Parathyroid adenoma (tissue), 2 donors: ENCODE data around the gene PIAS2.
"Not testable (repeated sequence)": the region's sequence is repeated elsewhere in the genome, so short reads cannot be mapped to it uniquely, and the experiment has no call there.

Source experiments
- H2AFZ ChIP-seq: fragments of 300-600 bp; sonication (generic); one replicate; pipeline ENCODE4 v1.7.0; 2017; ENCODE audit warnings: antibody characterized with exemption, mild to moderate bottlenecking
- H3K27ac ChIP-seq: fragments of 300-600 bp; sonication (generic); one replicate; pipeline ENCODE4 v1.7.0; 2017
- H3K27me3 ChIP-seq: fragments of 300-600 bp; sonication (generic); one replicate; pipeline ENCODE4 v1.7.0; 2017; ENCODE audit warnings: low read length; ENCODE audit not compliant: control insufficient read depth, insufficient read depth
- H3K36me3 ChIP-seq: fragments of 300-600 bp; sonication (generic); one replicate; pipeline ENCODE4 v1.7.0; 2017; ENCODE audit warnings: low read length; ENCODE audit not compliant: control insufficient read depth, insufficient read depth
- H3K4me1 ChIP-seq: fragments of 300-600 bp; sonication (generic); one replicate; pipeline ENCODE4 v1.7.0; 2017; ENCODE audit warnings: control low read depth
- H3K4me2 ChIP-seq: fragments of 300-600 bp; sonication (generic); one replicate; pipeline ENCODE4 v1.7.0; 2017; ENCODE audit warnings: low read length
- H3K4me3 ChIP-seq: fragments of 300-600 bp; sonication (generic); one replicate; pipeline ENCODE4 v1.7.0; 2017; ENCODE audit warnings: low read depth, low read length
- H3K79me2 ChIP-seq: fragments of 300-600 bp; sonication (generic); one replicate; pipeline ENCODE4 v1.7.0; 2017; ENCODE audit warnings: control low read depth
- H3K9ac ChIP-seq: fragments of 300-600 bp; sonication (generic); one replicate; pipeline ENCODE4 v1.7.0; 2017; ENCODE audit warnings: mild to moderate bottlenecking
- H3K9me3 ChIP-seq: fragments of 300-600 bp; sonication (generic); one replicate; pipeline ENCODE4 v1.7.0; 2017; ENCODE audit warnings: low read length; ENCODE audit not compliant: control insufficient read depth
- TF ChIP-seq, protein P1 (sequence below): fragments of 300-600 bp; sonication (generic); IDR thresholded peaks from one replicate; pipeline ENCODE4 v1.7.0; 2017; ENCODE audit warnings: antibody characterized with exemption, mild to moderate bottlenecking
- donor health status: primary hyperparathyroidism.

Gene PIAS2

DNA sequence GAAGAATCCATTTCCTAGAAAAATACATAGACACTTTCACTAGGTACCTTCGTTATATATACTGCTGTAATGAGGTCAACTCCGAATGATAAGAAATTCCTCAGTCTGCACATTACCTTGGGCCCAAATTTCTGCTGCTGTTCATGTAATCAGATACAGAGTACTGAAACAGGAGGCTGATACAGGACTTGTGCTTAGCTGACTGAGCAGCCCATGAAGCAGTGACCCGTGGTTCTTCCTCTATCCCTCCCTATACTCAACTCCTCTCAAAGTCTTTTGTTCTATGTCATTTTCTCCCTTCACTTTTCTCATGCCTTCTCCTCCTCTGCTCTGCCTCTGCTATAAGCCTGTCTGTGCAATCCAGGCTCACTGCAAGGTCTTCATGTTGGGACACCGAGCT is 102.9 kb downstream of the PIAS2 start:
- Histone ChIP-seq H3K79me2 (no peaks in the 10 kb centered on the region), H2AFZ (no peak overlapping the region), H3K27me3 (no peaks in the 10 kb centered on the region), H3K4me3 (no peak overlapping the region), H3K9me3 (no peaks in the 10 kb centered on the region), H3K36me3 (no peaks in the 10 kb centered on the region), H3K27ac (peak overlapping the region; percentile 69), H3K4me1 (peaks cover 41% of the 10 kb centered on the region), H3K9ac (no peak overlapping the region), H3K4me2 (peak overlapping the region; percentile 52)
- TF ChIP-seq, protein P1, sequence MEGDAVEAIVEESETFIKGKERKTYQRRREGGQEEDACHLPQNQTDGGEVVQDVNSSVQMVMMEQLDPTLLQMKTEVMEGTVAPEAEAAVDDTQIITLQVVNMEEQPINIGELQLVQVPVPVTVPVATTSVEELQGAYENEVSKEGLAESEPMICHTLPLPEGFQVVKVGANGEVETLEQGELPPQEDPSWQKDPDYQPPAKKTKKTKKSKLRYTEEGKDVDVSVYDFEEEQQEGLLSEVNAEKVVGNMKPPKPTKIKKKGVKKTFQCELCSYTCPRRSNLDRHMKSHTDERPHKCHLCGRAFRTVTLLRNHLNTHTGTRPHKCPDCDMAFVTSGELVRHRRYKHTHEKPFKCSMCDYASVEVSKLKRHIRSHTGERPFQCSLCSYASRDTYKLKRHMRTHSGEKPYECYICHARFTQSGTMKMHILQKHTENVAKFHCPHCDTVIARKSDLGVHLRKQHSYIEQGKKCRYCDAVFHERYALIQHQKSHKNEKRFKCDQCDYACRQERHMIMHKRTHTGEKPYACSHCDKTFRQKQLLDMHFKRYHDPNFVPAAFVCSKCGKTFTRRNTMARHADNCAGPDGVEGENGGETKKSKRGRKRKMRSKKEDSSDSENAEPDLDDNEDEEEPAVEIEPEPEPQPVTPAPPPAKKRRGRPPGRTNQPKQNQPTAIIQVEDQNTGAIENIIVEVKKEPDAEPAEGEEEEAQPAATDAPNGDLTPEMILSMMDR: no peak

DNA sequence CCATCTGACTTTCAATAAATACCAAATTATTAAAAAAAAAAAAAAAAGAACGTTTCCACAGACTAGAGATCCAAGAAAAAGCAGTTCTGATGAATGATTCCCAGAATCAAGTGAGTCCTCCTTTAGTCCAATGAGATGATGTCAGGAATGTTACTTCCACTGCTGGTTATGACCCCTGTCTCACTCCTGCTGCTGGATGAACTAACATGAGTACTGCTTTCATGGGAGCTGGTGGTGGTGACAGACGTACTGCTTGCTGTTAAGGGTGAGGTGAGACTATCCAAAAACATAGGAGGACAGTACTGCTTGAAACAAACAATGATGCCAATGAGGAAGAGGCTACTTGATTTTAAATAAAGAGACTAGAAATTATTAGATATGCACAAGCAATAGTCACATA is 105.0 kb downstream of the PIAS2 start:
- Histone ChIP-seq H3K4me1 (peaks cover 36% of the 10 kb centered on the region), H3K4me3 (no peak overlapping the region), H3K27ac (peak overlapping the region; percentile 69), H3K9ac (no peak overlapping the region), H3K36me3 (no peaks in the 10 kb centered on the region), H3K4me2 (peak overlapping the region; percentile 3), H3K9me3 (no peaks in the 10 kb centered on the region), H2AFZ (no peak overlapping the region), H3K27me3 (no peaks in the 10 kb centered on the region), H3K79me2 (no peaks in the 10 kb centered on the region)
- TF ChIP-seq, protein P1: no peak

DNA sequence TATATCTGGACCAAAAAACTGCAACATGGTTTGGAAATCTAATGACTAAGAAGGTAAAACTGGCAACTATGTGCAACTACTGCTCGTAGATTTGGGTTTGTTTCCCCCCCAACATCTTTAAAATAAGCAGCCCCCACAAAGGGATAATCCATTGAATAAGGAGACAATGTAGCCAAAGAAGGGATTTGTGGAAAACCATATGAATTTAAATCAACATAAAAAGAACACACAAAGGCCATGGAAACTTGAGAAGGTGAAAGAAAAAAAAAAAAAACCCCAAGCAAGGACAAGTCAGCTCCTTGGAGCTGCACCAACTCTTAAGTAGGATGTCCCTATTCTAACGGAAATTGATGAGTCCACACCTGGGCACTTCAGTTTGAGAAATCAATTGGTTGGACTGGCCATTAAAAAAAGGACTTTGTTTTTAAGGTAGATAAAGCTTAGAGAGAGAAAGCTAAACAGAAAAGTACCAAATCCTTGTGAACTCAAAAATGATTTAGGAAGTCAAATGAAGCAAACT is 106.8 kb downstream of the PIAS2 start:
- no peaks in the 10 kb centered on the region for H3K79me2 ChIP-seq
- H3K4me1 ChIP-seq: peaks cover 34% of the 10 kb centered on the region
- H3K9me3 ChIP-seq: no peaks in the 10 kb centered on the region
- no peaks in the 10 kb centered on the region for H3K36me3 ChIP-seq
- TF ChIP-seq, protein P1: no peak
- H2AFZ ChIP-seq: no peak overlapping the region
- no peak overlapping the region for H3K9ac ChIP-seq
- no peak overlapping the region for H3K27ac ChIP-seq
- H3K4me3 ChIP-seq: no peak overlapping the region
- no peak overlapping the region for H3K4me2 ChIP-seq
- no peaks in the 10 kb centered on the region for H3K27me3 ChIP-seq

DNA sequence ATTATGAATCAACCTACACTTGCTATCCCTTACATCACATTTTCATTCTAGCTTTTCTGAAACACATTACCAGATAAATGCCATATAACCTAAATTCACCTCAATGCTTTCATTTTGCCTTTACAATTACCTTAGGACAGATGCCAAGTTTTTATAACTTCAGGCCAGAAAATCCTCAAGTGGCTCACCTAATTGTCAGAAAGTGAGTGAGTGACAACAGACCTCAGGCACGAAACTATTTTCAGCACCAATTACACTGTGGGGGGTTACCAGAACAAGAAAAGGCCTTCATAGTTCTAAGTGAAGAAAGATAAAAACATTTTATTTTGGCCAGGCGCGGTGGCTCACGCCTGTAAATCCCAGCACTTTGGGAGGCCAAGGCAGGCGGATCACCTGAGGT is 108.2 kb downstream of the PIAS2 start:
- no peak overlapping the region for H3K27ac ChIP-seq
- no peaks in the 10 kb centered on the region for H3K27me3 ChIP-seq
- no peaks in the 10 kb centered on the region for H3K79me2 ChIP-seq
- TF ChIP-seq, protein P1: no peak
- no peaks in the 10 kb centered on the region for H3K9me3 ChIP-seq
- no peak overlapping the region for H3K4me2 ChIP-seq
- H3K4me3 ChIP-seq: no peak overlapping the region
- no peak overlapping the region for H2AFZ ChIP-seq
- H3K36me3 ChIP-seq: no peaks in the 10 kb centered on the region
- H3K4me1 ChIP-seq: peaks cover 29% of the 10 kb centered on the region
- H3K9ac ChIP-seq: no peak overlapping the region

DNA sequence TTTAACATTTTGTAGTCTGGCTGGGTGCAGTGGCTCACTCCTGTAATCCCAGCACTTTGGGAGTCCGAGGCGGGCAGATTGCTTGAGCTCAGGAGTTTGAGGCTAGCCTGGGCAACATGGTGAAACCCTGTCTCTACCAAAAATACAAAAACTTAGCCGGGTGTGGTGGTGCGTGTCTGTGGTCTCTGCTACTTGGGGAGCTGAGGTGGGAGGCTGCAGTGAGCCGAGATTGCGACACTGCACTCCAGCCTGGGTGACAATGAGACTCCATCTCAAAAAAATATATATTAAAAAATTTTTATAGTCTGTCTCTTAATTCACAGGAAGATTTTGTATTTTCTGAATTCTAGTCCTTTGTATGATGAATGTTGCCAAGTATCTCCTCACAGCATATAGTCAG is 121.4 kb downstream of the PIAS2 start:
- not testable (repeated sequence) for H3K4me3 ChIP-seq, H3K27me3 ChIP-seq, H3K9ac ChIP-seq, H3K4me2 ChIP-seq, H3K4me1 ChIP-seq, H3K36me3 ChIP-seq, H2AFZ ChIP-seq, H3K27ac ChIP-seq, H3K9me3 ChIP-seq, H3K79me2 ChIP-seq
